Measurements from ENCODE around the gene C1QTNF1.

C1QTNF1 gene, protein sequence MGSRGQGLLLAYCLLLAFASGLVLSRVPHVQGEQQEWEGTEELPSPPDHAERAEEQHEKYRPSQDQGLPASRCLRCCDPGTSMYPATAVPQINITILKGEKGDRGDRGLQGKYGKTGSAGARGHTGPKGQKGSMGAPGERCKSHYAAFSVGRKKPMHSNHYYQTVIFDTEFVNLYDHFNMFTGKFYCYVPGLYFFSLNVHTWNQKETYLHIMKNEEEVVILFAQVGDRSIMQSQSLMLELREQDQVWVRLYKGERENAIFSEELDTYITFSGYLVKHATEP

DNA sequence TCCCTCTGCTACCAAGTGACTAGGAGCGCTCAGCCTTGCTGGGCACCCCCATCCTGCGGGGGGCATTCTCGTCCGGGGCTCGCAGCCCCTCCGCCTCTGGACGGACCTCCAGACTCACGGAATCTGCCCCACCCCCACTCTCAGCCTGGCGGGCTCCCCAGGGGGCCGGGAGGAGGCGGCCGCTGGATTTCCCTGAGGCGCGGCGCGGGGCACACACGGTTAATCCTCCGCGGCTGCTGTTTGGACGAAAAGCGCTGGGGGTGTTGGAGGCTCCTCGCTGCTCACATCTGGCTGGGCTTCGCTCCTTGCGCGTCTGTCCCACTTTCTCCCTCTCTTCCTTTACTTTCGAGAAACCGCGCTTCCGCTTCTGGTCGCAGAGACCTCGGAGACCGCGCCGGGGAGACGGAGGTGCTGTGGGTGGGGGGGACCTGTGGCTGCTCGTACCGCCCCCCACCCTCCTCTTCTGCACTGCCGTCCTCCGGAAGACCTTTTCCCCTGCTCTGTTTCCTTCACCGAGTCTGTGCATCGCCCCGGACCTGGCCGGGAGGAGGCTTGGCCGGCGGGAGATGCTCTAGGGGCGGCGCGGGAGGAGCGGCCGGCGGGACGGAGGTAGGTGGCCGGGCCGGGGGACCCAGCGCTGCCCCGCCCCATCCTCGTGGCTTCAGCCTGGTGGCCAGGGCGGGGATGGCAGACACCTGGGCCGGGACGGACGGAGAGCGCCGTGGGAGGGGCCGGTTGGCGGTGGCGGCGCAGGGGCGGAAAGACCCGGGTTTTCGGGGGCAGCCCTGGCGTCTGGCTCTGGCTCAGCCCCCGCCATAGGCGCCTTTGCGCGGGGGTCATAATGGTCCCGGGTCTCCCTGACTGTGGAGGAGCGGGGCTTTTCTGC lies at the start of gene C1QTNF1:
TSS of gene C1QTNF1 (plus strand) at position 284 of the 886 bp plus-strand sequence. CDS start 19,800 bp downstream, outside the sequence.
- no peak for DNase-seq (ENCODE audit: low spot score)

DNA sequence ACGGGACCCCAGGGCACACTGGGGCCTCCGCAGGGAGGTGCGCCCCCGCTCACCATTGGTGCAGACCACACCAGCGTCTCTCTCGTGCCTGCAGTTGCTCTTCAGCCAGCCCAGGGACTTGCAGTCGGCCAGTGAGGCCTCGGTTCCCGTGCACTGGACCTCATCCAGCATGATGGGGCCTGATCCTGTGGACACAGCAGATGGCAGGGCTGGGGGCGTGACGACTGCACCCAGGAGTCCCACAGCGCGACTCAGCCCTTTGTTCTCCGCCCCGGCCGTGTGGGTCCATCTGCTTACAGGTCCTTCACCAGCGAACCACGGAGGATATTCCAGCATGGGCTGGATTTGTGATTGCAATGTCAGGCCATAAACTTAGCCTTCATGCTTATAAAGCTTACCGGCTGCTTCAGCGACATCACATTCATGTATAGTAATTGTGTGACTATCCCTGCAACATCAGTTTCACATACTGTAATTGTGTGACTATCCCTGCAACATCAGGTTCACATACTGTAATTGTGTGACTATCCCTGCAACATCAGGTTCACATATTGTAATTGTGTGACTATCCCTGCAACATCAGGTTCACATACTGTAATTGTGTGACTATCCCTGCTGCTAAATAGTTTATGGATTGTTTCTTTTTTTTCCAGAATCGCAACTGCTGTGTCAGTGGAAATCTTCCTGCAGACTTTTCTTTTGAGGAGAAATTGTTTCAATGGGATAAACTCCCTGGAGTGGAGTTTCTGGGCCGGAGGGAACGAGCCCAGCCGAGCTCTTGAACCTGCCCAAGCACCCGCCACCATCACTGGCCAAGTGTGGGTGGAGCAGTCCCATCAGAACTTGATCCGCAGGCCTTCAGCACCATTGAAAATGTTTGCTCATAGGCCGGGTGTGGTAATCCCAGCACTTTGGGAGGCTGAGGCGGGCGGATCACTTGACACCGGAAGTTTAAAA lies 49.1 kb upstream of the C1QTNF1 start:
- no peak for DNase-seq (ENCODE audit: low spot score)

DNA sequence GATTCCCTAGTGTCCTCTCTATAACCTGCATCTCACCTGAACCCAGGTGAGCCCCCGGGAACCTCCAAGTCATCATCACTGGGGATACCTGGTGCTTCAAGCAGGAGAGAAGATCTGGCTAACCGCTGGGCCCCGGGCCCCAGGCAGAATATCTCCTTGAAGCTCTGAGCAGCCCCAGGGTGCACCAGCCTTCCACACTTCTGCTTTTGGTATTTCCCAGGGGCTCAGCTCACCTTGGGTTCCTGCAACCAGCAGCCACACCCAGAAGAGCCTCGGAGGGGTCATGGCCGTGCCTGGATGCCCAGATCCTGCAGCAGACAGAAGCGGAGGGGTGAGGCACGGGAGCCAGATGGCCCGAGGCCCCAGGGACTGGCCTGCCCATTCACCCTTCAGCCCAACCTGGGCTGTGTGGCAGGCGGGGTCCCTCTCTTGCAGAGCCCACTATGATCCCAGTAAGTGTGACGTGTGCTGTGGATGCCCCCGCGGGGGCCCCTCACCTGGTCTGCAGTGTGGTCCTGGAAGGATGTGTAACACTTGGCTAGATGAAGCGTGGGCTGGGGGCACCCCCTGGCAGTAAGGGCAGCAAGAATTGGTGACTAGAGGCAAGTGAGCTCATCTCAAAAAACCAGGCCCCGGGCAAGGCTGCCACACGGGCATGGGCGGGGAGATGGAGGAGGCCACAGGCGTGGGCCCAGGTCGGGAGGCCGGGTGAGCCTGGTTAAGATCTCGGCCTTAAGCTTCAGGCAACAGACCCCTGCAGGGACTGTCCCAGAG lies 46.9 kb upstream of the C1QTNF1 start:
- no peak for DNase-seq (ENCODE audit: low spot score)

DNA sequence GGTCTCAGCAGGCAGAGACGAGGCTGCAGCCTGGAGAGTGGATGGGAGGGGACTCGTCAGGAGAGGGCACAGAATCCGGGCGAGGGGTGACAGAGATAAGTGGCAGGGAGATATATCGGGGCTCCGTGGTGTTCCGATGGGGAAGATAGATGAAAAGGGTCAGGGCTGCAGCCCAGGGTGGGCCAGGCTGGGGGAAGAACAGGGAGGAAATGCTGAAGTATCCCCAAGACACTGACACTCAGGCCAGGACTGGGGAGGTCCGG lies 46.4 kb upstream of the C1QTNF1 start:
- DNase-seq (ENCODE audit: low spot score) = no peak

DNA sequence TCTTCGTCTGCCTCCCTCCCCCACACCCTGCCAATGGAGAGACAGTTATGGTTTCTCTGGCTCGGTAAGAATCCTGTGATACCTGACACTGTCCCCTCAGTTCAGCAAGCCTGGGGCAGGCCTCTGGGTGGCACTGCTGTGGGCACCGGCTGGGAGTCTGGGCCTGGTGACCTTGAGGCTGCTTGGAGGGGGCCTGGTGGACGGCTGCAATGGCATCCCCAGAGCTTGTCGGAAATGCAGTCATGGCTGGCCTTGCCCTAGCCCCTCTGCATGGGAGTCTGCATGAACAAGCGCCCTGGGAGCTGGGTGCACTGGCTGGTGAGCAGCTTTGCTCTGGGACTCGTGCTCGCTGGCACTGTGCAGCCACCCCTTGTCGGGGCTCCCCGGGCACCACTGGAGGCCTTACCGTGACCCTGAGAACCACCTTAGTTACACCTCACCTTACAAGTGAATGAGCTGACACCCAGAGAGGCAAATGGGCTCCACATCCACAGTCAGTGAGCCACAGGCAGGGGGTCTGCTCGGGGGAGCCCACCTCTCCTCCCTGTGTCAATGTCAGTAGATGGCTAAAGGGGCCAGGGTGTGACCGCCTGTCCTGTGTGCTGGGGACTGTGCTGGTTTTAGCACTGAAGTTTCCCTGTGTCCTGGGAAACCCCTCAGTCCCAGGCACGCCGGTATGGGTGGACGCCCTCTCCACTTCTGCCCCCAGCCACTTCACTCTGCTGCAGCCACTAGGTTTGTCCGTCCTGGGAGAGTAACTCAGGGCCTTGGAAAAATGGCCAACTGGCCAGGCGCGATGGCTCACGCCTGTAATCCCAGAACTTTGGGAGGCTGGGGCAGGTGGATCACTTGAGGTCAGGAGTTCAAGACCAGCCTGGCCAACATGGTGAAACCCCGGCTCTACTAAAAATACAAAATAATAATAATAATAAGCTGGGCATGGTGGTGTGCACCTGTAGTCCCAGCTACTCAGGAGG lies 45.7 kb upstream of the C1QTNF1 start:
- no peak for DNase-seq (ENCODE audit: low spot score)

DNA sequence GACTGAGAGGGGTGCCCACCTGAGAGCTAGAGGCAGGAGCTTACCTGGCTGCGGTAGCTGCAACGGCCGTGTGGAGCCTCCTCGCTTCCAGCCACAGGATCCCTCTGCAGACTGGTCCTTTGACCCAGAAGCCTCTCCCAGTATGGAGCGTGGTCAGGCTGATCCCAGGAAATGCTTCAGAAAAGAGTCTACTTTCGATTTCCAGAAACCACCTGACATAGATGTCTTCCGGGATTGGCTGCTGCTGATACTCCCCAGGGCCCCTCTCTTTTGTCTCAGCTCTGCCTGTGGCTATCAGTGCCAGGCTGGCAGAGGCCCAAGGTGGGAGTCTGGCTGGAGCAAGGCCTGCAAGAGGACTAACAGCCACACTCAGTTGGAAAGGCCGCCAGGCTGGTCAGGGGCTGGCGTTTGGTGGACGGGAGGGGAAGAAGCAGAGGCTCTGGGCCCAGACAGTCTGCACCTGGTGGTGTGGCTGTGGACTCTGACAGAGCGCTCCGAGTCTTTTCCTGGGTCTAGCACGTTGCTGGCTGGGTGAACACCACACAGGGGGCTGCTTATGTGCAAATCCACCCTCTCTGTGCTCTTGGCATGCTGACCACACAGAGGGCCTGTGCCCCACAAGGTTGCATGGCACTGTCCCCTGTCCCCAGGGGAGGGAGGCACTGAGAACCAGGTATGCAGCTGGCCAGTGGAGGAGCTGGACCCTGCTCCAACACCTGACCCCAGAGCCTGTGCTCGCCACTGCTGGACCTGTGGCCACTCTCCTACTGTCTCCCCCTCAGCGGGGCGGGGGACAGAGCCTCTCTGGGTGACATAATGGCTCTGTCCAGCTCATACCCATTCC lies 44.0 kb upstream of the C1QTNF1 start, which contains the start of gene LGALS3BP:
TSS of gene LGALS3BP (minus strand) at position 144 of the 844 bp plus-strand sequence. CDS start 2,732 bp downstream, outside the sequence.
- DNase-seq (ENCODE audit: low spot score) = peak; percentile 24

DNA sequence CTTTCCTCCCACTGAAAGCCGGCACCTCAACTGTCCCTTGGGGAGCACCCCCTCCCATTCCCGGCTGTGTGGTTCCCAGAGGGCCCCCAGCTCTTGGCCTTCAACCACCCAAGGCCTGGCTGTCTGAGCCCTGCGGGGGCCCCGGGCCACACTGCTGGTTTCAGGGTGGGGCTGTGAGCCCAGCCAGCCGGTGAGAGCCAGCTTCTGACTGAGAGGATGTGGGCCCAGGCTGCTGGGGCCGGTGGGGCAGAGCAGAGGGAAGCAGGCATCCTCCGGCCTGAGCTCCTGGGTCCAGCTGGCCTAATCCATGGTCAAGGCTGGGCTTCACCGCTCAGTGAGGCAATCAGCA lies 43.4 kb upstream of the C1QTNF1 start:
- no peak for DNase-seq (ENCODE audit: low spot score)

DNA sequence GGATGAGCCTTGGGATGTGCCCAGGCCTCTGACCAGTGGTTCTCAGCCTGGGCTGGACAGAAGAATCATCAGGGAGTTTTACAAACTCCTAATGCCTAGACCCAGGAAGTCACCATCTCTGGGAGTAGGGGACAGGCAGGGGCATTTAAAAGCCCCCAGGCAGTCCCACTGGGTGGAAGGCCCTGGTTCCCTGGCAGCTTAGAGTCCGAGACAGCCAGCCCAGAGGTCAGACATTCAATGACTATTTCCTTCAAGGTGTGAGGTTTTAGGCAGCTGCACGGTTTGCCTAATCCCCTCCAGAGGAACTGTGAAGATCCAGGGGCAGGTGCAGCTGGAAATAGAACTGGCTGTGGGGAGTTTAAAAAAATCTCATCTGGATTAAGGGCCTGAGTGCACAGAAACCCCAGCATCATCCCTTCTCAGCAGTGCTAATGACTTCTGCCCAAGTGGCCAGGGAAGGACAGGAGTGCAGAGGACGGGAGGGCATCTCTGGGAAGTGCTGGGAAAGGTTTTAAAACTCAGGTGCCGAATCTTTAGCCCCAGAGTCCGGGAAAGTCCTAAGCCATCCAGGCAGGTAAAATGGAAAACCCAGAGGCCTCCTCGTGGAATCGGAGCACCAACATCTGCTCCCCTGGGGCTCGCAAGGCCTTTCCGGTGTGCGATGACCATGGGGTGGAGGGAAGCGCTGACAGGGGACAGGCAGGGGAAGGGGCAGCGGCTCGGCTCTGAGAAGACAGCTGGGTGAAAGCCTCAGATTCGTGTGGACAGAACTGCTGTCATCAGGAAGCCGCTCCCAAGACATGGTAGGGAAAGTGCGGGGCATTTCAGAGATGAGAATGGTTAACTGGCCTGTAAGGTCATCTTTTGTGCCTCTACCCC lies 42.7 kb upstream of the C1QTNF1 start:
- DNase-seq (ENCODE audit: low spot score) = no peak

DNA sequence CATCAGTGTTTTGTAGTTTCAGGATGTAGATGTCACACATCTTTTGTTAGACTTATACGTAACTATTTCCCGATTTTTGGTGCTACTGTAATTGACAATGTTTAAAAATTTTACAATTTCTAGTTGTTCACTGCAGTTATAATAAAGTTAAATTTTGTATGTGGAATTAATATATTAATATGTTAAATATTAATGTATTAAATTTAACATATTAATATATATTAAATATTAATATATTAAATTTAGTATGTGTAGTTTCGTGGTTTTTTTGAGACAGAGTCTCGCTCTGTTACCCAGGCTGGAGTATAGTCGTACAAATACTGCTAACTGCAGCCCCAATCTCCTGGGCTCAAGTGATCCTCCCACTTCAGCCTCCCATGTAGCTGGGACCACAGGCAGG lies 38.6 kb upstream of the C1QTNF1 start:
- DNase-seq (ENCODE audit: low spot score) = no peak

DNA sequence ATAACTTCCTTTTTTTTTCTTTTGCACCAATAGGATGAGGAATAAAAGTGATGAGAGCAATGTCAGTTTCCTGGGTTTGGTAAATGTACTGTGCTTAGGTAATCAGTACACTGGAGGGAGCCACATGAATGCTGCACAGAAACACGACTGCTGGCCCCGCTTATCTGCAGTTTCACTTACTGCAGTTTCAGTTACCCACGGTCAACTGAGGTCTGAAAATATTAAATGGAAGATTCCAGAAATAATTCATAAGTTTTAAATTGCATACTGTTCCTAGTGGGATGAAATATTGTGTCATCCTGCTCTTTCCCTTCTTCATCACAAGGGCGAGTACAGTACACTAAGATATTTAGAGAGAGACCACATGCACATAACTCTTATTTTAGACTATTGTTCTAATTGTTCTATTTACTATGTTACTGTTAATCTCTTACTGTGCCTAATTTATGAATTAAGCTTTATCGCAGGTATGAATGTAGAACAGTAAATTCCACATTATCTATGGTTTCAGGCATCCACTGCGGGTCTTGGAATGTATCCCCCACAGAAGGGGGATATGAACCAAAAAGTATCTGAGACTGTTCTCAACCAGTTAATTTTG lies 37.8 kb upstream of the C1QTNF1 start:
- DNase-seq (ENCODE audit: low spot score) = no peak

DNA sequence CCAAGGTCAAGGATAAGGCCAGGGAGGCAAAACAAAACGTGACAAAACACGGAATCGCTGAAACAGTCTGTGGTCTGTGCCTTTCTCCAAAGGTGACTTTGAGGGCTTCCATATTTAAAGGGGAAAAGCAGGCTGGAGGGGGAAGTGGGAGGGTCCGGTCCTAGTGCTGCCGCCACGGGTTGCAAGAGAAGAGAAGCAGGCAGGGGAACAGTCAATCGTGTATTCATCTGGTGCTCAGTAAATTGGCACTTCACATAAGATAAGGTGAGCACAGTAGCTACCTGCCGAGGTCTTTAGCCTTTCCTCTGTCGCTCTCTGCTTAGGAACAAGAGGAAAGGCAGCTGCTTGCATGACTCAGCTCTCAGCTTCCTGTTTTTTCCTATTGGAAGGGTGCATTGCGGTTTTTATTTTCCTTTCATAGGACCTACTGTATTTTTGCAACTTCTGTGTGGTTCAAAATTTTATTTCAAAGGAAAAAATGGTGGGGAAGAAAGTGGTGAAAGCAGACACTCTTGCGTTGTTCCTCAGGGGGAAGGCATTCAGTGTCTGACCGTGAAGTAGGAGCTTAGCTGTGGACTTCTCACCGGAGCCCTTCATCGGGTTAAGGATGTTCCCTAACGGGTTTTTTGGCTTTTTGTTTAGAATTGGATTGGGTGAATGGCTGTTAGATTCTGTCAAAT lies 37.2 kb upstream of the C1QTNF1 start:
- DNase-seq (ENCODE audit: low spot score) = no peak

DNA sequence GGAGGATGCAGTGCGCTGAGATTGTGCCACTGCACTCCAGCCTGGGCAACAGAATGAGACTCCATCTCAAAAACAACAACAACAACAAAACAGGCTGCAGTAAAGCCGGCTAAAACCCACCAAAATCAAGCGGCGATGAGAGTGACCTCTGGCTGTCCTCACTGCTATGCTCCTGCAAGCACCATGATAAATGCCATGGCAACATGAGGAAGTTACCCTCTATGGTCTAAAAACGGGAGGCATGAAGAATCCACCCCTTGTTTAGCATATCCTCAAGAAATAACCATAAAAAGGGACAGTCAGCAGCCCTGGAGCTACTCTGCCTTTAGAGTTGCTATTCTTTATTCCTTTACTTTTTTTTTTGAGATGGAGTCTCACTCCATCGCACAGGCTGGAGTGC lies 35.8 kb upstream of the C1QTNF1 start:
- no peak for DNase-seq (ENCODE audit: low spot score)

DNA sequence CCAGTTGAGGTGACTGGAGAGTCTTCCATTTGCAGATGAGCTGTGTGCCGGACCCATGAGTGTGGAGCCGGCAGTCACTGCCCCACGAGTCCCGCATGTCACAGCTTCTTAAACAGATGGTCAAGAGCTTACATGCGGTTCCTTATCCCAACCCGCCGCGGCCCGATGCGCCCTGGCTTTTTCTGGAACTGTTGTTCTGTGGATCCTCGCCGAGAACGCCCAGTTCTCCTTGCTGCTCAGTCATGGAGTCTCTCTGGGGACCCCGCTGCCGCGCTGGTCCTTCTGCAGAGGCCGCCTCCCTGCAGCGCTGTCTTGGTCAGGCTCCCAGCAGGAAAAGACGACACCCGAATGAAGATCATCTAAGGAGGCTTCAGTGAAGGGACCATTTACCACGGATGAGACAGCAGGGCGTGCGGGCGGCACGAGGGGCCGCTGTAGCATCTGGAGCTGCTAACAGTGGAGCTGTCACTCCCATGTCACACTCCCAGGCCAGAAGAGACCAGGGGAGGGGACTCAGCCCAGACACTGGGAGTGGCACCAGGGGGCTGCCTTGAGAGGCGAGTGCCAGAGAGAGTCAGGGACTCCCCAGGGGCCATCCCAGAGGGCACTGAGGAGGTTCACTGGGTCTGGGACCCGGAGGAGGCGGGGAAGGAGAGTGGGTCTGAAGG lies 33.5 kb upstream of the C1QTNF1 start:
- DNase-seq (ENCODE audit: low spot score) = no peak

DNA sequence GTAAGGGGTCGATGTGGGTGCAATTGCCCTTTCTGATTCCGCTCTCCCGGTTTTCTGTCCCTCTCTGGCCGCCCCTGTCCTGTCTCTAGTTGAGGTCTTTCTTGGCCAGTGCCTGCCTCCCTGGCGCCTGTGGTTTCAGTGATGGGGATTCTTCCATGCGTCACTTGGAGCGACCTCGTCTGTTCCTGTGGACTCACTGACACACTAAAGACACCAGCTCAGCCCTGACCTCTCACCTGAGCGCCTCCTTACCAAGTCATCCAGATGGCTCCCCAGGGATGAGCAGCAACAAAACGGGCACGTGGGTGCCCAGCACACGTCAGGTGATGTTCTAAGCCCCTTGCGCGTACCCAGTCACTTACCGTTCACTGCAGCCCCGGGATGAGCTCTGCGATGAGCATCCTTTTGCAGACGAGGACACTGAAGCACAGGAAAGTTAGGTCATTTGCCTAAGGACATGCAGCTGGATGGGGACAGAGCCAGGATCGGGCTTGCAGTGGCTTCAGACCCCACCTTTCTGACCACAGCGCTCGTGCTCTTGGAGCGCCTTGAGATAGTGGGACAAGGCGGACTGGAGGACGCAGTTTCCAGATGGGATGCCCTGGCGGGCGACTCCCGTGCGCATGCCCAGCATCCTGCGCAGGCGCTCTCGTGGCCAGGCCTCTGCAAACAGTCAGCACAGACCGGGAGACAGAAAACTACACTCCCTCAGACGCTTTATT lies 32.8 kb upstream of the C1QTNF1 start:
- no peak for DNase-seq (ENCODE audit: low spot score)

DNA sequence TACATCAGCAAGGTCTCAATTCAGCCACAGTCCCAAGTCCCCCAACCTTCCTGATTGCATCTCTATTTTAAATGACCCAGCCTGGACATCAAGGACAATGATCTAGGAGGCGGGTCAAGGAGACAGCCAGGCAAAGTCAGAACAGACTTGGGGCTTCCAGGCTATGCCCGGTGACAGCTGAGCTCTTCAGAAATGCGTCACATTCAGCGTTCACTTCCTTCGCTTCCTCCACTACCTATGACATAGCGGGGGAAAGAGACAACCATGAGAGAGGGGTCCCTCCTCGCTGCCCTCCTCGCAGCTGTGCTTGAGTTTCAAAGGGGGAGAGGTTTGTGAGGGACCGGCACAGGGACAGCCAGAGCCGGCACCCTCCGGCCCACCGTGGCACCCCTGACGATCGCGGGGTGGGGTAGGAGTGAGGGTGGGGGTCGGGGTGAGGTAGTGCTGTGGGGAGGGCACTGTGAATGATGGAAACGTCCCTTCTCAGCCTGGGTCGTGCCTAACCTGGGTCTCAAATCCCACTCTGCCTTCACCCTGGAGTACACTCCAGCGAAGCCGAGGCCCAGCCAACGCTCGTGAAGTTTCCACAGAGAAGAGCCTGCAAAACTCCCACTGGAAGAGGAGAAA lies 31.9 kb upstream of the C1QTNF1 start:
- DNase-seq (ENCODE audit: low spot score) = no peak
